Measurements from ENCODE around the gene SRF.

SRF gene

GRCh38 chr6:43141644-43142043 lies 29.4 kb upstream of the SRF start:
- TF ChIP-seq EZH2phosphoT487 (IDR thresholded peaks at IDR 0.05; ENCODE audit: borderline replicate concordance) = no peak
- TF ChIP-seq CTCF (conservative IDR thresholded peaks at IDR 0.05; ENCODE audit: low read length) = no peak
- no peaks in the 10 kb centered on the region for H4K20me1 ChIP-seq (ENCODE audit: insufficient read depth, low read length, poor library complexity, severe bottlenecking)
- H3K27me3 ChIP-seq (ENCODE audit: insufficient read depth, low read length, poor library complexity, severe bottlenecking) = no peaks in the 10 kb centered on the region
- H3K4me1 ChIP-seq (ENCODE audit: insufficient read depth, low read length, poor library complexity, severe bottlenecking) = peaks cover 20% of the 10 kb centered on the region
- peaks cover 6% of the 10 kb centered on the region; the same call in 1 of the 2 replicates for H3K36me3 ChIP-seq (ENCODE audit: insufficient read depth, low read length)
- no peaks in the 10 kb centered on the region for H3K79me2 ChIP-seq (ENCODE audit: insufficient read depth, low read length)
- peak overlapping the region; percentile 67 for H3K4me2 ChIP-seq (ENCODE audit: low read depth, low read length, poor library complexity, severe bottlenecking)
- H3K9me3 ChIP-seq (ENCODE audit: insufficient read depth, low read depth, low read length) = no peaks in the 10 kb centered on the region
- no peaks in the 10 kb centered on the region for H3F3A ChIP-seq (ENCODE audit: low read depth)
- peak overlapping the region; percentile 69 for H3K9ac ChIP-seq (ENCODE audit: low read depth, low read length, poor library complexity, severe bottlenecking)
- peak overlapping the region; percentile 37 for H3K4me3 ChIP-seq (ENCODE audit: low read length, poor library complexity, severe bottlenecking)
- H2AFZ ChIP-seq (ENCODE audit: low read length) = no peak overlapping the region
- H3K9me2 ChIP-seq (replicated peaks; ENCODE audit: low read depth, low read length) = no peaks in the 10 kb centered on the region

- Histone ChIP-seq H3K9me3 (ENCODE audit: insufficient read depth, low read depth, low read length) (no peaks in the 10 kb centered on the region), H3K36me3 (ENCODE audit: insufficient read depth, low read length) (peaks cover 6% of the 10 kb centered on the region; the same call in 1 of the 2 replicates), H3K79me2 (ENCODE audit: insufficient read depth, low read length) (no peaks in the 10 kb centered on the region), H3K9ac (ENCODE audit: low read depth, low read length, poor library complexity, severe bottlenecking) (peak overlapping the region; percentile 69), H3K4me2 (ENCODE audit: low read depth, low read length, poor library complexity, severe bottlenecking) (peak overlapping the region; percentile 67), H2AFZ (ENCODE audit: low read length) (peak overlapping the region; percentile 41; the same call in 1 of the 2 replicates), H3K4me3 (ENCODE audit: low read length, poor library complexity, severe bottlenecking) (peak overlapping the region; percentile 37), H4K20me1 (ENCODE audit: insufficient read depth, low read length, poor library complexity, severe bottlenecking) (no peaks in the 10 kb centered on the region), H3K9me2 (replicated peaks; ENCODE audit: low read depth, low read length) (no peaks in the 10 kb centered on the region), H3K4me1 (ENCODE audit: insufficient read depth, low read length, poor library complexity, severe bottlenecking) (peaks cover 20% of the 10 kb centered on the region), H3K27me3 (ENCODE audit: insufficient read depth, low read length, poor library complexity, severe bottlenecking) (no peaks in the 10 kb centered on the region), H3F3A (ENCODE audit: low read depth) (no peaks in the 10 kb centered on the region)
- TF ChIP-seq CTCF (conservative IDR thresholded peaks at IDR 0.05; ENCODE audit: low read length) (no peak), EZH2phosphoT487 (IDR thresholded peaks at IDR 0.05; ENCODE audit: borderline replicate concordance) (no peak)
Measured at GRCh38 chr6:43142101-43142500, 29.0 kb upstream of the SRF start.

GRCh38 chr6:43143235-43144128 lies 27.6 kb upstream of the SRF start:
- no peak overlapping the region; the same call in 1 of the 2 replicates for H2AFZ ChIP-seq (ENCODE audit: low read length)
- peak; percentile 87 for TF ChIP-seq CTCF (conservative IDR thresholded peaks at IDR 0.05; ENCODE audit: low read length)
- TF ChIP-seq EZH2phosphoT487 (IDR thresholded peaks at IDR 0.05; ENCODE audit: borderline replicate concordance) = no peak
- peaks cover 20% of the 10 kb centered on the region for H3K4me1 ChIP-seq (ENCODE audit: insufficient read depth, low read length, poor library complexity, severe bottlenecking)
- peak overlapping the region; percentile 67 for H3K4me2 ChIP-seq (ENCODE audit: low read depth, low read length, poor library complexity, severe bottlenecking)
- no peaks in the 10 kb centered on the region for H3K9me2 ChIP-seq (replicated peaks; ENCODE audit: low read depth, low read length)
- no peaks in the 10 kb centered on the region for H3K79me2 ChIP-seq (ENCODE audit: insufficient read depth, low read length)
- H3K9ac ChIP-seq (ENCODE audit: low read depth, low read length, poor library complexity, severe bottlenecking) = peak overlapping the region; percentile 69
- H3K9me3 ChIP-seq (ENCODE audit: insufficient read depth, low read depth, low read length) = no peaks in the 10 kb centered on the region
- no peaks in the 10 kb centered on the region for H4K20me1 ChIP-seq (ENCODE audit: insufficient read depth, low read length, poor library complexity, severe bottlenecking)
- H3K27me3 ChIP-seq (ENCODE audit: insufficient read depth, low read length, poor library complexity, severe bottlenecking) = no peaks in the 10 kb centered on the region
- peaks cover 6% of the 10 kb centered on the region; the same call in 1 of the 2 replicates for H3K36me3 ChIP-seq (ENCODE audit: insufficient read depth, low read length)
- no peaks in the 10 kb centered on the region for H3F3A ChIP-seq (ENCODE audit: low read depth)
- peak overlapping the region; percentile 37 for H3K4me3 ChIP-seq (ENCODE audit: low read length, poor library complexity, severe bottlenecking)
